G401.6 (cell line): ENCODE data around the gene SMNDC1.
"Not testable (repeated sequence)": the region's sequence is repeated elsewhere in the genome, so short reads cannot be mapped to it uniquely, and the experiment has no call there.

Experiments
- FAIRE-seq: peaks from 2 replicates; lab custom pipeline; 2012; peaks lifted over from hg19 to GRCh38; lab: Jason Lieb, UNC

SMNDC1 gene

DNA sequence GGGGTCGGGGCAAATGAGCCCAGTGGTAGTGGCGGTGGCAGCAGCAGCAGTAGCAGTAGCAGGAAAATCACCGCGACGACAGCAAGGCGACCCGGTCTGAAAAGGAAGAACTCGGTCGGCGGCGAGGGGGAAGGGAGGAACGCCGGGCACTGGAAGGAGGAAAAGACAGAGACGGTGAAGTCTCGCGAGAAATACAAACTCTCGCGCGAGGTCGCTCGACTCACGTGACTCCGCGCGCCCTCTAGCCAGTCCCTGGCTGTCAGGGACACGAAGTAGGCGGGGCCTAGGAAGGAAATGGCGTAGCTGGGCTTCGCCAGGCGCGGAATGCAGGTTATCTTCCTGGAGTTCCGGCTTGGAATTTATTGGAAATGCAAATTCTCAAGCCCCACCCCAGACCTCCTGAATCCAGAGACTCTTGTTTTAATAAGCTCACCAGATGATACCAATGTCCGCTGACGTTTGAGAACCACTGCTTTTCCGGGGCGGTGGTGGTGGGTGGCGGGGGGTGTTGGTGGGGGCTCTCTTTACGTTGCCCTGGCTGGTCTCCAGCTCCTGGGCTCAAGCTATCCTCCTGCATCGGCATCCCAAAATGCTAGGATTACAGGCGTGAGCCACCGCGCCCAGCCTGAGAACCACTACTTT is at the start of gene SMNDC1:
TSS of gene SMNDC1 (minus strand) at position 141 of the 642 bp plus-strand sequence. CDS start 1,333 bp downstream, outside the sequence.
- peak; percentile 99 for FAIRE-seq

- peak; percentile 34 for FAIRE-seq
Observed at GRCh38 chr10:110354322-110354766, 49.6 kb upstream of the SMNDC1 start.

DNA sequence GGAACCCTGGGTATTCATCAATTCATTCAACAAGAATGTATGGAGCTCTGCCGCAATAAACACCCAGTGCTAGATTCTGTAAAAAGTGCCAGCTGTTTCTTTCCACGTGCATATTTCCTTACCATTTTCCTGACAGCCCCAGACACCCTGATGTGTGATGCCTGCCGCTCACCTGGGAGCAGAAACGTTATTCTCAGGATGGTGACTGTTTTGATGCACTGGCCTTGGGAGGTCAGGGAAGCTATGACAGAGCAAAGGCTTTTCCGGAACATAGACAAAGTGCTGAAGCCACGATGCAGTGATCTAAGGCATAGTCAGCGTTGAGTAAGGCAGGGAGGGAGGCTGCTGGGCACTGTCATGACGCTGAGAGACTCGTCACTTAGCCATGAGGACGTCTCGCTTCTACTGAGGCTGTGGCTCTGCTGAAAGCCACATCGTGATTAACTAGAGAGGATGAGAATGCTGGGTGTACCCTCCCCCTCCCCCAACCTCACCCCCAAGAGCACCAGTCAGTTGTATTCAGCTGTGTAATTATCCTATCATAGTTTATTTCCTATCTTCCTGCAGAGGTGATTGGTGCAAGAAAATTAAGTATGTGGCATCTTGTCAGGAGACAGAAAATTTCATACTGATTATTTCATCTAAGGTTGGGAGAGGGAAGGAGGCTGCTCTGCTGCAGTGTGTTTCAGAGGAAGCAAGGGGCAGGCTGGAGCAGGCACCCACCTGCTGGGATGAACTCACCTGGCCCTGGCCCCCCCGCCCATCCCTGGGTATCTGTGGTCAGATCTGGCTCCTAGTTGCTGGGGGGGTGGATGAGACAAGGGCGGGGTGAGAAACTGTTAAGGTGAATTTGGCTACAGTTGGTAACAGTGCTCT is 48.8 kb upstream of the SMNDC1 start:
- FAIRE-seq = no peak

- no peak for FAIRE-seq
Observed at GRCh38 chr10:110352930-110353243, 48.2 kb upstream of the SMNDC1 start.

DNA sequence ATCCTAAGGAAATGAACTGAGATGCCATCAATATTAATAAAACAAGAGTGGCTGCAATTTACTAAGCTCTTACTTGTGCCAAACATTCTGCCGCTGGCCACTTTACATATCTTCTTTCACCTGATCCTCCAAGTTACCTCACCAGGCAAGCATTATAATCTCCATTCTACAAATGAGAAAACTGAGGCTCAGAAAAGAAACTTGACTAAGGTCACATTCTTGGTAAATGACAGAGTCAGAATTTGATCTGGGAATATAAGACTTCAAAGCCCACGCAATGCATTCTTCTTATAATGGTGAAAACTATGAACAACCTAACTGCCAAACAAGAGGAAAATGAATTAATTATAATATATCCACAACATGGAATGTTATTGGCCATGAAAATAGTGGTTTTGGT is 46.1 kb upstream of the SMNDC1 start:
- FAIRE-seq = no peak

DNA sequence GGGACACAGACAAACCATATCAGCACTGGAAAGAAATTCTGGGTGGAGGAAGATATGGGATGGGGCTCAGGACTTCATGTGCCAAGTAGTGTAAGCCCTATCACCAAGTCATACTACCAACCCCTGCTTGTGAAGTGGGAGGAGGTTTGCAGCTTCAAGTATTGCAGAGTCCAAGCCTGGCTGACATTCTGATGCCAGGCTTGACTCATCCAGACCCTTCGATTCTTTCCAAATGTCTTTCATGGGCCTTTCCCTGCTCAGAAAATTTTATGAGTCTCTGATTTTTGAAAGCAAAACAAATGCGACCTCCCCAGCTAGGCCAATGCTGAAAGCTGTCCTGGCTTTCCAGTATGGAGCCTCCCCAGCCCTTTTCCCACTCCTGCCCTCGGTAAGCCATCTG is 45.1 kb upstream of the SMNDC1 start:
- no peak for FAIRE-seq

- FAIRE-seq = no peak
Observed at GRCh38 chr10:110349386-110349785, 44.7 kb upstream of the SMNDC1 start.

- FAIRE-seq = no peak
Observed at GRCh38 chr10:110348336-110348735, 43.6 kb upstream of the SMNDC1 start.

DNA sequence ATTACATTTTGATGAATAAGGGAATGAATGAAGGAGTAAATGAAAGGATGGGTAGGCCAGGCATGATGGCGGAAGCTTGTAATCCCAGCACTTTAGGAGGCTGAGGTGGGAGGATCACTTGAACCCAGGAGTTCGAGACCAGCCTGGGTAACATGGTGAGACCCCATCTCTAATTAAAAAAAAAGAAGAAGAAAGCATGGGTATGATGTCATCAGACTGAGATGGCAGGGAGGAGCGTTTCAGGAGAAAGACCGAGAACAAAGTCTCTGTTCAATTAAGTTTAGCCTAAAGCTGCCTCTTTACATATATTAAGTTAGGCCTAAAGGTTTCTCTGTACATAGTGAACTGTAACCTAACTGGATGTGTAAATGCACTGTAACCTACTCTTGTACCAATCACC is 42.2 kb upstream of the SMNDC1 start:
- no peak for FAIRE-seq

- FAIRE-seq = no peak
Observed at GRCh38 chr10:110345286-110345685, 40.6 kb upstream of the SMNDC1 start.

- no peak for FAIRE-seq
Observed at GRCh38 chr10:110344622-110345021, 39.9 kb upstream of the SMNDC1 start.

GRCh38 chr10:110343947-110344346 is 39.2 kb upstream of the SMNDC1 start:
- no peak for FAIRE-seq

GRCh38 chr10:110340816-110341215 is 36.1 kb upstream of the SMNDC1 start:
- FAIRE-seq = no peak

- FAIRE-seq = no peak
Observed at GRCh38 chr10:110340122-110340521, 35.4 kb upstream of the SMNDC1 start.

- FAIRE-seq = no peak
Observed at GRCh38 chr10:110337906-110338305, 33.2 kb upstream of the SMNDC1 start.

DNA sequence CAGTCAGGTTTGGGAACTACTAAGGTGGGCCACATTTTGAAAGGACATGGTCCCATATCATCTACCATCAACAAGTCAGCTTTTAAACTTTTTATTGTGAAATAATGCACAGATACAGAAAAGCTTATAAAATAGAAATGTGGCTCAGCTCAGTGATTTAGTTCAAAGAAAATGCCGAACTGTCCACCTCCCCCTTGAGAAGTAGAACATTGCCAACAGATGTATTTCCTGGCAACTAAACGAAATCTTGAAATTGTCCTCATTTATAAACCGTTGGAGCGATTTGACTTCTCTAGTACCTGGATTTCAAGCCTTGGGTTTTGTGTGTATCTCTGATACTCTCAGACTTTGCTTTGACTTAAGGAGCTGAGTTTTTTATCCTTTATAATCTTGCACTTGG is 32.7 kb upstream of the SMNDC1 start:
- FAIRE-seq = no peak

GRCh38 chr10:110336111-110336721 is 31.5 kb upstream of the SMNDC1 start:
- no peak for FAIRE-seq

GRCh38 chr10:110335314-110336064 is 30.8 kb upstream of the SMNDC1 start:
- FAIRE-seq = no peak

DNA sequence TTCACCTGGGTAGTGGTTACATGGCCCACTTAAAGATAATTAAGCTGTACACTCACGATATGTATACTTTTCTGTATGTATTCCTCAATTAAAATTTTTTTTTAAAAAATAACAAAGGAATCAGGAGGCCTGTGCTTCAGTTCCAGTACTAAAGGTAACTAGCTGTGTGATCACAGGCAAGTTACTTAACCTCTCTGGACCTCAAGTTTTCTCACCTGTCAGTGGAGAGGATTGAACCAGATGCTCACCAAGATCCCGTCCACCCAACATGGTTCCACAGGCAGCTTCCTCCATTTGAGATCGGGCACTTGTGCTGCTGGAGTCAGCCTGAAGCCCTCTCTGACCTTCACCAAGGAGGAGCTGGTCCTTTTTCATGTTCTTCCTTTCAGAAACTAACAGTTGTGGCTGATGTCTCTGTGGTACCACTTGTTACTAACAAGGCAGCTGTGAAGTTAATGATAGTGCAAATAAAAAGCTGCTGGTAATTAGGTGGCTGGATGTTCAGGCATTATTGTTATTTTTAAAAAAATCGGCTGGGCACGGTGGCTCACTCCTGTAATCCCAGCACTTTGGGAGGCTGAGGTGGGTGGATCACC is 29.4 kb upstream of the SMNDC1 start:
- FAIRE-seq = no peak

- FAIRE-seq = not testable (repeated sequence)
Observed at GRCh38 chr10:110331226-110331795, 26.6 kb upstream of the SMNDC1 start.

DNA sequence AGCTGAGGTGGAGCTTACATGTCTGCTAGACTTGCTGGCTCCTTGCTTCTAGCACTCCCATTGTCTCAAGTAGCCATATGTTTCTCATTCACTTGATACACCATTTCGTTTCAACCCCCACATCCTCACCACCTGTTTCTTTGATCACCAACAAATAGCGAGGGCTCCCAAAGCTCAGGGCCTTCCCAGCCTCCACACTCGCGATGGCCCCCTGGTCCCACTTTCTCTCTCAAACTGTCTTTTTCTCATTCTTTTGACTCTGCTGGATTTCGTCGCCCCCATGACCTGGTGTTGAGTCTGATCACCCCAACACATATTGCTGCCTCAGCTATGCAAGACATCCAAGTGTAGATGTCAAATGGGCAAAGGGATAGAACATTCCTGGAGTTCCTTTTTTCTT is 26.0 kb upstream of the SMNDC1 start:
- FAIRE-seq = no peak
